K562 treated with DMSO at 1 percent for 12 hours (cell line): ENCODE data around the gene NOL8. TPM values are rescaled to one million over a fixed set of nuclear protein-coding genes. Genes with fewer than 3 reads are reported as not detected.

Experiments used
- total RNA-seq: library from RNA; unstranded; fragments of 300-600 nt; gene quantifications from 2 replicates; pipeline ENCODE4 v1.2.3, GENCODE V29; 2022; ENCODE audit not compliant: insufficient read depth

NOL8 gene
- total RNA-seq, result 15.1 and 37.2 TPM in 2 replicates

DNA sequence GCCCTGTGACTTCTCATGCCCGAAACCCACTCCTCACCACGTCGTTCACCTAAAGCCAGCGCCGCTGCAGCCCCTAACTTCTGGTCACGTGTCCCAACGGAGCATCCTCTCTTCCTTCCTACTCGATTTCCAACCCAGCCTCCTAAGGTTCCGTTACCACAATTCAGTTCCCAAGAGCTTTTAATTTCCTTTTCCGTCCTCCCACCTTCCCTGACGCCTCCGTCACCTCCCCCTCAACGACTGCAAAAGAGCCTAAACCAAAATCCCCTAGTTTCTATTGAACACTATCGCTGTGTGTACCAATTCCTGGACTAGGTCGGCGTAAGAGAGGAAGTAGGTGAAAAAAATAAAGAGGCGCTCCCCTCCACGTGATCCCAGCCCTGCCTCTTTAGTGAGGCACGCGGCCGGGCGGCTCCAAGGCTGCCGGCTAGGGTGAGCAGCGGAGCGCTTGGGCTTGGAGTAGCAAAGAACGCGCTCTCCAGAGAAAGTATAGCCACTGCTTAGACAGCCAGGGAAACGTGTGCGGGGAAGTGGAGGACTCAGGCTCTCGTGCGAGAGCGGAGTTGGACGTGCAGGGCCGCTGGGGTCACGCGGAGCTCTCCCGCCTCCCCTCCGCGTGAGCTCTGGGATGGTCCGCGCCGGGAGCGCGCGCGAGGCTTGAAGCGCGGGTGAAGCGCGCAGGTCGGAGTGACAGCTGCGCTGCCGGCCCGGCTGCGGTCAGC lies at the start of gene NOL8, which contains the start of gene CENPP:
Gene NOL8, minus strand, starts transcription at position 82 of the 722 bp plus-strand sequence. CDS start 1,189 bp downstream, outside the sequence.
Gene CENPP, plus strand, starts transcription at position 685 of the 722 bp plus-strand sequence.

DNA sequence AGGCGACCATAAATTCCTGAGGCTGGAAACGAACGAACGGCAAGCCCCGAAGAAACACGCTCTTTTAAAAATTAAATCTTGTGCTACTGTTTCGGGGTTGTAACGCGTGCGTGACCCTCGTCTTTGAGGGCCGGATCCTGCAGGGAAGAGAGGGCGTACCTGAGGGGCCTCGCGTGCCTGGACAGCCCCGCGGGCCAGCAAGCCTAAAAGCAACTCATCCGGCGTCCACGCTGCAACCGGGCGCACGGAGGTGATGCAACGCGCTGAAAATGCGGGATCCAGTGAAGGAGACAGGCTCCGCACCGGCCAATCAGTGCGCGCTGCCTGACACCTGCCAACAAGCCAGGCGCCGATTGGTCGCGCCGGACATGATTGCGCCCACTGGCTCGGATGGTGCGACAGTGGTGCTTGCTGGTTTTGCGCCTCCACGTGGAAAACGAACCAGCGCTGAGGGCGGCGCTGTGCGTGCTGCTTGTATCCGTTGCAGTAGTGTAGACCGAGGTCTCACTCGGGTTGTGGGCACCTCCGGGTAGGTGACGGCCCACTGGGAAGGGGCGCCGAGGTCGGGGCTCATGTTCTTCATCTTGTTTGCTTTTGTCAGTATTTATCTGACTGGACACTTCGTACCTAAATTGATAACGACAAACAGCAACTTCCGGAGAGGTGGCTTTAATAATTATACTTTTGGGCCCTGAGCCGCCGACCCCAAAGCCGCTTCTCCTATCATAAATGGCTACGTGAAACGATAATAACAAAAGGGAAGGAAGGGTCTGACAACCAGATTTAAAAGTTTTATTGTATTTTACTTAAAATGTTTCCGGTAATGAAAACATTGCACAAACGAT lies 31.5 kb downstream of the NOL8 start, which contains the start of gene IARS1:
Gene IARS1, minus strand, starts transcription at position 246 of the 845 bp plus-strand sequence. CDS start 4,278 bp downstream, outside the sequence.

Other genes starting within 250 kb of the NOL8 start
- gene SPTLC1, start 209.9 kb downstream of the NOL8 start, total RNA-seq, result 22.7 and 61.3 TPM in 2 replicates
- gene IARS1, start 31.7 kb downstream of the NOL8 start, total RNA-seq, result 84.7 and 233 TPM in 2 replicates
- gene CENPP, start 603 bp upstream of the NOL8 start, total RNA-seq, result 4.1 and 9.7 TPM in 2 replicates
- gene OGN, start 79.2 kb upstream of the NOL8 start, total RNA-seq, result not detected in 2 replicates
- not detected in 2 replicates for gene OMD, start 99.1 kb upstream of the NOL8 start, total RNA-seq
- not detected in 2 replicates for gene ASPN, start 157.2 kb upstream of the NOL8 start, total RNA-seq
- not detected in 2 replicates for gene ECM2, start 210.6 kb upstream of the NOL8 start, total RNA-seq